HCEC 1CT (cell line): ENCODE data around the gene DDRGK1.

ENCODE experiments used
- DNase-seq: peaks from one replicate; pipeline ENCODE4 v3.0.0-alpha.2; 2017

Gene DDRGK1

DNA sequence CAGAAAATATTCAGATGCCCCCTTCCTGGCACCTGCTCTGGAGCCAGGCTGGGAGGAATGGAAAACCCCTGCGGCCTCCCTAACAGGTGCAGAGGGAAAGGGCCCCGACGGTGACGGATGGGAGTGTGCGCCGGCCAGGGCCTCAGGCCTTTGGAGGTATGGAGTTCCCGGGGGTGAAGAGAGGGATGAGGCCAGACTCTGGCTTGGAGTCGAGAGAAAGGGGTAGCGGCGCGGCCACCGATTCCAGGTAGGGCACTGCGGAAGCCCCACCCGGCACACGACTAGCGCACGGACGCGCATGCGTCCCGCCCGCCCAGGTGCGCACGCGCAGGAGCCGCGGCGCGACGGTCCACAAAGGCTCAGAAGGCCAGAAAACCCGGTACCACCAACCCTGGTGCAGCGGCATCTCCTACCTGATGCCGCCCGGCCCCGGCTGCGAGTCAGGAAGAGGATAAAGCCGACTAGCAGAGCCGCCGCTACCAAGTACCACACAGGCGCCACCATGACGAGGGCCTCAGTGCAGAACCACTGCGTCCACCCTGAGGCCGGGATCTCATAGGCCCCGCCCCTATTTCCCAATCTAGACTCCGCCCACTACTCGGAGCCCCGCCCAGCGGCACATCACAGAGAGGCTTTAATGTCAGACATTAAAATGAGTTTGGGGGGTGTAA, at the start of gene DDRGK1:
Gene DDRGK1 (minus strand): TSS at position 559 of the 671 bp plus-strand sequence. CDS start 55 bp downstream, at position 504.
- peak; percentile 74 for DNase-seq

DNA sequence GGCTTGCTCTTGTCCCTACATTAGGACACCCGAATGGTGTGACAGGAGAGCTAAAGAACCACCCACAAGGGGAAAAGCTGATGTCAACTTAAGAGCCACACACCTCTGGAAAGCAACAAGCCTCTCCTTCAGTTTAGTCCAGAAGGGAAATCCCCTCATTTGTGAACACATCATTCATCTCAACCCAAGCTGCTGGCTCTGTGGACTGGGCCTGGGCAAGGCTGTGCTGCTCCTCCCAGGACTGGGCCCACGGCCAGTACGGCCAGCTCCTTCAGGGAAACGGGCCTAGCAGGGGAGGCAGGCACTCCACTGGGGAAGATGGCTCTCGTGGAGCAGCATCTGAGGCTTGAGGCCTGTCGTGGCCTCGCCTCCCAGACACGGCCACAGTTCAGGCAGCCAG, 47.3 kb upstream of the DDRGK1 start:
- DNase-seq = no peak

DNA sequence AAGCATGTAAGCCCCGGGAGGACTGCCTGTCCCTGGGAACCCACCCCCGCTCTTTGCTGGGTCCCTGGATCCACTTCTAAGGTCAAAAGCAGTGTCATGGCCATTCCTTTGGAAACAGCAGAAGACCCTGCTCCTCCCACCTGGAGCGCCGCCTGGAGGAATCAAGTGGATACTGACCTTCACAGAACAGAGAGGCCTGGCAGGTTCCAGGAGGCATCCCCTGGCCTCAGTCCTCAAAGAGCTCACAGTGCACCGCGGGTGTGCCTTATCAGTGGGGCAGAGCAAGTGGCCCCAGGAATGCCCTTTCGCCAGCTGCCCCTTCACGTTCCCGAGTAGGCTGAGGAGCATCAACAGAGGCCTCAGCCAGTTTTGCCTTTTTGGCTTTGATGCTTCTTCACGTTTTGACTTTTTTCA, 45.6 kb upstream of the DDRGK1 start:
- DNase-seq = no peak

DNA sequence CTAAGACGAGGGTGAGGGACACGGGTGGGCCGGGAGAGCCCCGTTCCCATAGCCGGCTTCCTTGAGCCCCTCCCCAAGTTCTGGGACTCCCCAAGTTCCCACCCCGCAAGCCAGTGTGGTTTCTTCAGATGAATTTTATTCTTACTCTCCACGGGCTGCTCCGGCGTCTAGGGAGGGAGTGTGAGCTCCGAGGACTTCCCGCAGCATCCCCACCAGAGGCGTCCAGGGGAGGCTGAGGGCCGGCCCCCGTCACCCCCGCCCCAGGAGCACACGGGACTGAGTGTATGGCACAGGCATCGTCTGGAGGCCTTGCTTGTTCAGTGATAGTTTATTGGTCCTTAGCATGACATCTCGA, 44.5 kb upstream of the DDRGK1 start:
- DNase-seq = no peak

DNA sequence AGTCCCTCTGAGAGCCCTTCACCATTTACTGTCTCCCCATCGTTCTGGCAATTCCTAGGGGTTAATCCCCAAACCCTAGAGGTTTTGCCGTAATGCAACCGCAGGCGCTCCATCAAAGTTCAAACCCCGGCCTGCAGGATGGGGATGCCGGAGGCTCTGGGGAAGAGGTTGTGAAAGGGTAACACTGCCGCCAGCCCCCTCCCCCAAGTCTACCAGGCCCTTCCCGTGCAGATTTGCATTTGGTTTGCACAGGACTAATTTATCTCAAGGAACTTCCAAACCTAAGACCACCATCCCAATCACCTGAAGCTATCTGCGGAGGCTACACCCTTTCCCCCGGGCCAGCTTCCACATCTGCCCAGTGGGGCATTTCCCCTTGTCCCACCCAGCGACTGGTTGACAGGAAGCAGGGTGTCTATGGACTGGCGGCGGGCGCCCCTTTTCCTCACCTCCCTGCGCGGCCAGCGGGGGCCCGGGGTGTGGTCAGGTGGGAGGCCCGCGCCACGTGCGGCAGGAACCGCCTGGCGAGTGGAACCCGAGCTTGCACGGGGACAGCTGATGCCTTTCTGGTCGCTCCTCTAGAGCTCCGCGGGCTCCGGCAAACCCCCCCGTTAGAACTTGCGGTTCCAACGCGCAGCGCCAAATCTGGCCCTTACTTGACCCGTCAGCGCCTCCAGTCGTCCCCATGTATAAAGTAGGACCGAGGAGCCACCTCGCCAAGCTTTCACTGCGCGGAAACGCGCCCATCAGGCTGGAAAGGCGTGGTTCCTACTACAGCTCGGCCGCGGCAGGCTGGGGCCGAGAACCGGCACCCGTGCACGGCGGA, 43.9 kb upstream of the DDRGK1 start:
- no peak for DNase-seq

DNA sequence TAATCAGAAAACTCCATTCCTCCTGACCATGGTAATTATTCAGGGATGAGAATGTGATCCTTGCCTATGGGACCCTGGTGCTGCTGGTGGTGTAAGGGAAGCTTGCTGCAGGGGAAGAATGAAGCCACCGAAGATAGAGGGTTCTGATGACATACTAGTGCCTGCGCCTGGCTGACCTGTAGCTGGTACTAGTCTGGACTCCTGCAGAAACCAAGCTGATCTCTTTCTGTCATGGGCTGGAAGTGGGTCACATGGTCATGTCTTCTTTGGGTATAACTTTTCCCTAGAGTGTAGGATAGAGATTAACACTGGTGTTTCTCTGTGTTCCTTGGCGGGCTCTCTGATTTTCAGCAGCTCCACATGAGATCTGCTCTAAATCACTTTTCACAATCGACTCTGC, 43.2 kb upstream of the DDRGK1 start:
- DNase-seq = no peak

DNA sequence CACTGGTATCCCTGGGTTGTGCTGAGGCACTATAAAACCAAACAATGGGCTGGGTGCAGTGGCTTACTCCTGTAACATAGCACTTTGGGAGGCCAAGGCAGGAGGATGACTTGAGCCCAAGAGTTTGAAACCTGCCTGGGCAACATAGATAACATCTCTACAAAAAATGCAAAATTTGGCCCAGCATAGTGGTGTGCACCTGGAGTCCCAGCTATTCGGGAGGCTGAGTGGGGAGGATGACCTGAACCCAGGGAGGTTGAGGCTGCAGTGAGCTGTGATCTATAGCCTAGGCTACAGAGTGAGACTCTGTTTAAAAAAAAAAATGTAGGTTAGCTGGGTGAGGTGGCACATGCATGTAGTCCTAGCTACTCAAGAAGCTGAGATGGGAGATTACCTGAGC, 42.2 kb upstream of the DDRGK1 start:
- no peak for DNase-seq

DNA sequence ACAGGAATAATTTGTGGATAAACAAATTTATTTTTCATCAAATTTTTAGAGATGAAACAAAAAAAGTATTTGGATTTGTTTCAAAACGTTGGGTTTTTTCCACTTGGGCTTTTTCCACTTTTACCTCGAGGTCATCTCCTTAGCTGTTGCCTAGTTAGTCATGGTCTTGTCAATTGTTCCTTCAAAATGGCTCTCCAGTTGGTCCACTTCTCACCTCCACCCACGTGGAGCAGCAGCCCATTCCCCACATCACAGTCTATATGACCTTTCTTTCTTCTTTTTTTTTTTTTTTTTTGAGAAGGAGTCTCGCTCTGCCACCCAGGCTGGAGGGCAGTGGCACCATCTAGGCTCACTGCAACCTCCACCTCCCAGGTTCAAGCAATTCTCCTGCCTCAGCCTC, 41.2 kb upstream of the DDRGK1 start:
- DNase-seq = no peak

DNA sequence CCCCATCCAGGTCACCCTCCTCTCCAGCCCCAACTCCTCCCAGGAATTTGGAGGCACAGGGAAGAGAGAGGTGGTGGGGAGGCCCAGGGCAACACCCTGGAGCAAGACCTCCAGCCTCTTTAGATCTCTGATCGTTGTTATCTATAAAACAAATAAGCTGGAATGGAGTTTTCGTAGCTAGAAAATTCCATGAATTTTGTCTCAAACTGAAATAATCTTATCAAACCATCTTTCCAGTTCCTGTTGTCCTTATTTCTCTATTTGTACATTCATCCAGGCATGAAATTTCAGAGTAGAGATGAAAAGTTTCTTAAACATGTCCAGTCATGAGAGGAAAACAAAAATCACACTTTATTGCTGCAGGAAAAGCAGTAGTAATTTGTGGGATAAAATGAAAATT, 40.7 kb upstream of the DDRGK1 start:
- no peak for DNase-seq

DNA sequence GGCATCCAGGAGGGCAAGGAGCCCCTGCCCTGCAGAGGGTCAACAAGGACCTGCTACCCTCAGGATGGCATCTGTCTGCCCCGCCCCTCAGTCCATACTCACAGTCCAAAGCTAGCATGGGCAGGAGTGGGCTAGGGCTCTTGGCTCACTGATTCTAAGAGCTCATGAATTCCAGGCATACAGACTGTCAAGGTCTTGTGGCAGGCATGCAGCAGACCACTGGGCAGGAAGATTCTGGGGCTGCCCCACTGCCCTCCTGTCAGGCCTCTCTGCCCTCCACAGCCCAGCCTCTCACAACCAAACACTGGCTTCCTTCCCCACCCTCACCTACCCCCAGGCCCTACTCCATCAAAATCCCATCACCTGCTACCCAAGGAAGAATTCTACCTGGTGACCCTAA, 40.1 kb upstream of the DDRGK1 start:
- no peak for DNase-seq

DNA sequence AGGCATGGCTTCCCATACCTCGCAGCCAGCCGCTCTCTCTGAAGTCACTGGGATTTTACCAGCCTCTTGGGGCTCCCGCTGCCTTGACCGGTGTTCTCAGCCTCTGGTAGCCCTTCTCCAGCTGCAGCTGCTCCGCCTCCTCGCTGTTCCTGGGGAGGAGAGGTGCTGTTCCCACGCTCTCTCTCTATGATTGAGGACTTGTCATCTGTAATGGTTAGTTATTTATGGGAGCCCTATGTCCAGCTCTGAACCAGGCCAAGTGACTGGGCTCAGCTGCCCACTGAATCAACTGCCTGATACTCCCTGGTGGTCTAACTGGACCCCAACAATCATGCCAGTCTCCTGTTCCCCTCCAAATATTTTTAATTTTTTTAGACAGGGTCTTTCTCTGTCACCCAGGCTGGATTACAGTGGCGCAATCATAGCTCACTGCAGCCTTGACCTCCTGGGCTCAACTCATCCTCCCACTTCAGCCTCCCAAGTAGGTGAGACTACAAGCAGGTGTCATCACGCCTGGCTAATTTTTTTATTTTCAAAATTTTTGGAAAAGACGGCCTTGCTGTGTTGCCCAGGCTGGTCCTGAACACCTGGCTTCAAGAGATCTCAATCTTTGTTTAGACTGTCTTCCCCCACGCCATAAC, 39.4 kb upstream of the DDRGK1 start:
- no peak for DNase-seq

DNA sequence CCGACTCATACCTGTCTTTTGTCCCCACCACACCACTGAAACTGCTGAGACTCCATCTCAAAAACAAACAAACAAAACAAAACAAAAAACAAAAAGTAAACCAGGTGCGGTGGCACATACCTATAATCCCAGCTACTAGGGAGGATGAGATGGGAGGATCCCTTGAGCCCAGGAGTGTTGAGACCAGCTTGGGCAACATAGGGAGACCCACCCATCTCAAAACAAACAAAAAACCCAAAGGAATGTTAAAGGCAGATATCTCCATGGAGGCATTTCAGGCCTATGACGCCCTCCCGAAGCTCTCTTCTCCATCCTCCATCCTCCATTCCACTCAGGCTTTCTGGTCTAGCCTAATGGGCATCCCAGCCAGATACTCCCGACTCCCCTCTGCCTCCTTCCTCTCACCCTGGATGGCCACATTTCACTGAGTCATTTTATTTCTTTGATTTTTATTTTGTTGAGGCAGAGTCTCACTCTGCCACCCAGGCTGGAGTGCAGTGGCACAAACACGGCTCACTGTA, 37.8 kb upstream of the DDRGK1 start:
- no peak for DNase-seq

DNA sequence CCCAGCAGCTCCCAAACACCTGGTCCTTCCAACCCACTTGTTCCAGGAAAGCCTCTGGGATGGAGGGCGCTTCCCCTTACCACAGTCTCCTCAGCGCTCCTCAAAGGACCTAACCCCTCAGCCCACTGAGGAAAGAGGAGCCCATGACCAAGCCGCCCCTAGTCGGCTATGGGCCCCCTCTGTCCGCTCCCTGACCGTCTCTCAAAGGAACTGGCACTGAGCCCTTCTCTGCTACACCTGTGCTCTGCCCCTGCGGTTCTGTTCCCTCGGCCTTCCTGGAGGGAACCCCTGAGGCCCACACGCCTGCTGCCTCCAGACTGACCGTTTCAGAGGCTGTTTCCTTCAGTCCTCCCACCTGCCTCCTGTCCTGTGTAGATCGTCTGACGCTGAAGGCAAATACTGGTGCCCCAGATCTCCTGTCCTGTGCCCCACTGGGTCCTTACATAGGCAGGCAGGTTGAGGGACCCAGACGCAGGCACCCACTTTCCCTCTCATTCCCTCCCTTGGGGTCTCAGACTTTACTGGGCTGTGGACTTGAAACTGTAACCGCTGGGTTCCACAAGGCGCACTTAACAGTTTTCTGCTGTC, 36.4 kb upstream of the DDRGK1 start:
- no peak for DNase-seq

DNA sequence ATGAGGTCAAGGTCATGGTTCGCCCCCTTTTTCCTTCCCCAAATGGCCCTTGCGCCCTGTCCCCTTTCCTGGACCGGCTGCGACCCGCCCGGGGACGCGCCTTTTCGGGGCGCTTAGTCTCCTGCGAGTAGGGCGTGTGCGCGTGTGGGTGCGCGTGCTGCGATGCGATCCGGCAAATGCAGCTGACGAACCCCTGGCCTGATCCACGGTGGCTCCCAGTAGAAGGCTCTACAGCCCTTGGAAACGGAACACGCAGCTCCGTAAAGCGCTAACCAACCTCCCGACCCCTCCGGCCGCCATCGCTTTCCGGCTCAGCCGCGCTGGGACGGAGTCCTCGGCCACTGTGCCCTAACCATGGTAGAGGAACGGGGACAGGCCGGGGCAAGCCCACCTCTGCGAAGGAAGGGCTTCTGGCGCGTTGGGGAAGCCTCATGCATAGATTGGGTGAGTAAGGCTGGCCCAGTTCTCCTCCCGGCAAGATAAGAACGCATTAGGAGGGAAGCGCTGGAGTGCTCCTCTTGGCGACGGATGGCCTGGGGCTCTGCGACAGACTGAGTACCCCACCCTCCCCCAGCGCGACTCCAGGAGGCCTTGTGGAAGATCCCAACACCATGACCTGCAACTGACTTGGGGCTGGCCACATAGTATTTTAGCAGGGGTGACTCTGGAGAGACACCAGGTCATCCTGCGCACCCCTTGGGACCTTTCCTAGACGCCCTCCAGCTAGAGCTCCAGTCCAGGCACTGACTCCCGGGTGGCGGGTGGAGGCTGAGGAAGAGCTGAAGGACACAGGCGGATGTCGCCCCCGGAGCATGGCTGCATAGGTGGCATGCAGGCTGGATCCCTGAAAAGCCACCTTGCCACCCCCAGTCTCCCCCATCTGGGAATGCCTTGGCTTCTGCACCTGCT, 35.6 kb upstream of the DDRGK1 start:
- no peak for DNase-seq

DNA sequence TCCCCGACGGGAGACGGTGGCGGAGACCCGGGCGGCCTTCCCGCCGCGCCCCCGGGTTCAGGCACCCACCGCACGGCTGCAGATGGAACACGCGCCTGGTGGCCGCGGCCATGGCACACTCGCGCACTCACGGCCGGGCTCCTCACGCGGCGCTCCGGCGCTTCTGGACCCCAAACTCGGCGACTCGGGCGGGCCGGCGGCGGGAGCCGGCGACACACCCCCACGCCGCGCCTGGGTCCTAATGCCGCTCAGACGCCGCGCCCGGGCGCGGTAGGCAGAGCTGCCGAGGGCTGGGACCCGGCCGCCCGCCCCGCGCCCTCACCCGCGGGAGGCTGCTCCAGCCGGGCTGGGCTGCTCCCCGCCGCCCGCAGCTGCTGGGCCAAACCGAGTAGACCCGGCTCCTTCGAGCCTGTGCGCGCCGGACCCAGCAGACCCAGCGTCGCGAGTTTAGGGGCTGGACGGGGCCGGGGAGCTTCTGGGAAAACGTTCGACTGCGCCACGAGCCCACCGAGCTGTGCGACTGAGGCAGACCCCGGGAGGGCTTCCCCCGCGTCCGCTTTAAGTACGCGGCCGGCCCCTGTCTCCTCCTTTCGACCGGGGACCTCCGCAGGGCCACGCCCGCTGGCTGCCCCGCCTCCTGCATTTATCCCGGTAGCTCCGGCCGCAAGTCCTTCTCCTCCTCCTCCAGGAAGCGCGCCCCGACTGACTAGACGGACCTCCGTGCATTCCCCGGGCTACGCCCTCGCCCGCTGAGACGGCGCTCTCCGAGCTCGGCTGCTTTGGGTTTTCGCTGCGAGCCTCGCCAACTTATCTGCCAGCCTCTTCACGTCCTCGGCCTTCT, 34.8 kb upstream of the DDRGK1 start, which contains the start of gene SLC4A11:
Gene SLC4A11 (minus strand): TSS at position 165 of the 841 bp plus-strand sequence. CDS start 53 bp downstream, at position 112.
- peak; percentile 55 for DNase-seq

DNA sequence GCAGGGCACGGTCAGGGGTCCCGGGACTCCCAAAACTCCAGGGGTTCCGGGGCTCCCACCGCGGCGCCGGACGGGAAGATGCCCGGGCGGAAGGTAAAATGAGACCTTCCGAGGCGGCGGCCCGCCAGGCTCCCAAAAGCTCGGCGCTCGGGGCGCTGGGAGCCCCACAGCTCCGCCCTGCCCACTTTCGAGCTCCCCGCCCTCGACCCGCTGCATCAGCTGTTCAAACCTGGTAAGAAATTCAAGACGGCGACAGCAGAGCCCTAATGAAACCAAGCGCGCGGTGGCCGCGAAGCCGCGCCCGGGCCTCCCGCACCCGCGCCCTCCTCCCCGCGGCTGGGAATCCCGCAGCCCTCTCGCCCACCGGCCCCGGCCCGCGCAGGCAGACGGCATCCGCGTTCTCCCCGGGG, 34.1 kb upstream of the DDRGK1 start:
- no peak for DNase-seq

DNA sequence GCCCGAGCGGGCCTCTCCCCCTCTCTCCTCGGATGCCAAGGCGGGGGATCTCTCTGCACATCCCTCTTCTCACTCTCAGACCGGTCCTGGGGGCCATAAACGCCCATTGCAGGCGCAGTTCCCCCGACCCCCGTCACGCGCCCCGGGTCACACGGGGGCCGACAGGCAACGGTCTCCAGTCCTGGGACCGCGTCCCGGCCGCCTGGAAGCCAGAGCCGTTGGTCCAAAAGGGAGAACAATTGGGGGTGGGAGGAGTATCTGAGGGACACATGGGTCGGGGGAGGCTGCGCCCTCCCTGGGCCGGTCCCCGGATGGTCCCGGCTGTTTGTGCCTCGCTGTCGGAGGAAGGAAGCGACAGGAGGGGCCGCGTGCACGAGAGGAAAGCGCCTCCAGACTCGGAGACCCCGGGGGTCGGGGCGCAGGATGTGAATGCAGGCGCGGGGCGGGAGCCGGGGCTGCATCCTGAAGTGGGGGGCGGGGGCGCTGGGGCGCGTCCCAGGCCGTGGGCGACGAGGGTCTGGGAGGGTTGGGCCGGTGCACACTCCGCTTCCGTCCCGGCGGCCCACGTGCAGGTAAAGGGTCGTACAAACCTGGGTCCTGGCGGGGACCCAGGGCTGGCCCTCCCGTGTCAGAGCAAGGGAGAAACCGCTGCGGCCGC, 33.6 kb upstream of the DDRGK1 start:
- DNase-seq = no peak

DNA sequence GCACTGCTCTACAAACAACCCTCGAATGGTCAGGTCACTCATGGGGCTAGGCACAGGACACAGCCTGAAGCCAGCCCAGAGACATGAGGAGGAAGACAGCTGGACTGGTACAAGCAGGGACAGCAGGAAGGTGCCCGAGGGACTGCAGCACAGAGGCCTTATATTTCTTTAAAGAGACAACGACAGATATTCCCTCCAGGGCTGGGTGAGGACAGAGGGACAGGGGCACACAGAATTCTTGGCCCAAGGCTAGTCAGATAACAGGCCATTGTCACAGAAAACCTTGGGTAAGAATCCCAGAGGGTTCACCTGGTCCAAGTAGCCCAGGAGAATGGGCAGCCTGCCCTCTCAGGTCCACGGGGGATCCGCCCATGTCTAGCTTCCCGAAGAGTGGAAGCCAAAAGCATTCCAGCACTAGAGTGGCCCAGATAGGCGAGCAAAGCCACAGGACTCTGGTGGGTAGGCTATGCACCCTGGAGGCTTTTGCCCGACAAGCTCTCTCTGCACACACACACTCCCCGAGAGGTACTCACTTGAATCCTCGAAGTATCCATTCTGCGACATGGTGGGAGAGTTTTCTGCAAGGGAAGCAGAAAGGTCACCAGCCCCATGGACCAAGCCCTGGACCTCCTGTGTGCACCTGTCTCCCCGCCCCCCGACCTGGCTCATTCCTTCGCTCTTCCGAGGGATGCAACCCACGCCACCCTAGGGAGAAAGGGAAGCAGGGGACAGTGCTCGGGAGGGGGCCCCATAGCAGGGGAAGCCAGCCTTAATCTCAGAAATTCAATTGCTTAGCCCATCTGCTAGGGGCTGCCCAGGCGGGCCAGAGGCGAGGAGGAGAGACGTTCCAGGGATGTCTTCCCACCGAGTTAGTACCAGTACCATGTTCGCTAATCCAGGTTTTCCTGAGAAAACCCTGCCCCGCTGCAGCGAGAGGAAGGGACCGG, 32.8 kb upstream of the DDRGK1 start:
- no peak for DNase-seq

DNA sequence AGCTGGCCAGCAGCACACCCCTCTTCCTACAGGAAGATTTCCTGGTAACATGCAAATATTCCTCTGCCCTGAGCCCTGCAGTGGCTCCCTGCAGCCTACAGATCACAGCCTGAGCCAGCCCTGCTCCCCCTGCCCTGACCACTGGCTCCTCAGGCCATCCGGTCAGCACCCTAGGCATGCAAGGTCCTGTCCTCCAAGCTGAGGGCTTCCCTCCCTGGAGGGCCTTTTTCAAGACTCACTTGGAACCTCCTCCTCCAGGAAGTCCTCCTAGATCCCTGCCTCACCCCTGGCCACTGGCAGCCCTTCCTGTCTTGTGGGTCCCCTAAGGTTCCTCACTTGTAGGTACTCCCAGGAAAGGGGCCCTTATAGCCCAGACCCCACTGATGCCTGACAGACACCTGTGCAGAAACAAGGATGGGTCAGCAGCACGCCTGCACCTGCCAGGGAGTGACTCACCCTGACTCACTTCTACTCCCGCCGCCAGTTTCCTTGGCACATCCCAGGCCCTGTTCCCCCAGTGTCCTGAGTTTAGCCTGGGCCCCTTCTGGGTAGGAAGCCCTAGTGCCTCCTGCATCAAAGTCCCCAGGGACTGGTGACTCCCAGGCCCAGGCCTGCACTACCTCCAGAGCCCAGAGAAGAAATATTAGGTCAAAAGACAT, 31.3 kb upstream of the DDRGK1 start:
- peak; percentile 47 for DNase-seq
